Measurements from ENCODE around the gene C19orf44. TPM values are rescaled to one million over a fixed set of nuclear protein-coding genes. Genes with fewer than 3 reads are reported as not detected.

C19orf44 gene
- polyA plus RNA-seq, 1 donor (not counting 4 experiments of a cell fraction or from before 2014, with no cell fraction given) = 2.7 TPM

DNA sequence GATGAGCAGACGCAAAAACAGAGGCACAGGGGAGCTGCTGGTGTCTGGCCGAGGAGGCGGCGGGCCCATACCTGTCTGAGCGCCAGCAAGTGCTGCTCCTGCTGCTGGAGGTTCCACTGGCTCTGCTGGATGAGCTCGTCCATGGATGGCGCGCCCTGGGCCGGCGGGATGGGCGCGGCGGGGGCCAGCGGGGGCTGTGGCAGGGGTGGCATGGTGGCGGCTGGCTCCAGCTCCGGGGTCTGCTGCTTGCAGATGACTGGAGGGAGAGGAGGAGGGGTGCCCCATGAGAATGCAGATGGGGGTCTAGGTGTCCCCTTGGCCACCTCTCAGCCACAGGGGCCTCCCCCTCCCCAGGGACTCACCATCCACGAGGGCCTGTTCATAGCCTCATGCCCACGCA lies 39.2 kb downstream of the C19orf44 start:
- Histone ChIP-seq H3K27ac (ENCODE audit: control insufficient read depth, insufficient read depth, low read length) (no peak overlapping the region), H3K4me2 (ENCODE audit: control insufficient read depth, extremely low read depth, insufficient read depth, low read depth, low read length) (no peak overlapping the region), H3K36me3 (ENCODE audit: control insufficient read depth in 2 of 2, extremely low read depth in 1 of 2, insufficient read depth in 2 of 2, low read length in 2 of 2) (peaks cover 54 to 58% of the 10 kb centered on the region in 2 experiments), H3K9ac (ENCODE audit: control insufficient read depth, extremely low read depth, insufficient read depth, low read length) (no peak overlapping the region), H3K4me1 (ENCODE audit: control insufficient read depth, extremely low read depth, insufficient read depth, low read length) (no peaks in the 10 kb centered on the region), H3K79me2 (ENCODE audit: control insufficient read depth, insufficient read depth, low read length) (peaks cover 54% of the 10 kb centered on the region), H3K4me3 (ENCODE audit: control insufficient read depth in 2 of 3, extremely low read depth in 1 of 3, insufficient read depth in 2 of 3, low read depth in 1 of 3, low read length in 3 of 3) (no peak overlapping the region), H3K27me3 (ENCODE audit: control insufficient read depth, extremely low read depth, insufficient read depth, low read length) (no peaks in the 10 kb centered on the region), H4K20me1 (ENCODE audit: control insufficient read depth, extremely low read depth, insufficient read depth, low read length) (peaks cover 23% of the 10 kb centered on the region), H3K9me3 (ENCODE audit: control insufficient read depth, low read depth, low read length) (no peaks in the 10 kb centered on the region), H2AFZ (ENCODE audit: control insufficient read depth, low read length) (no peak overlapping the region), H3K9me1 (ENCODE audit: control insufficient read depth, extremely low read depth, insufficient read depth, low read length) (no peaks in the 10 kb centered on the region)
- FAIRE-seq (no peak), DNase-seq (ENCODE audit: low read depth, low spot score) (no peak)
- dilution Hi-C loops (cut with MboI; ENCODE audit: extremely low pct_ligation_motif_present, low sequenced_read_pairs) = no loop called here
- TF ChIP-seq EZH2 (IDR thresholded peaks at IDR 0.05; ENCODE audit: low read length) = no peak

DNA sequence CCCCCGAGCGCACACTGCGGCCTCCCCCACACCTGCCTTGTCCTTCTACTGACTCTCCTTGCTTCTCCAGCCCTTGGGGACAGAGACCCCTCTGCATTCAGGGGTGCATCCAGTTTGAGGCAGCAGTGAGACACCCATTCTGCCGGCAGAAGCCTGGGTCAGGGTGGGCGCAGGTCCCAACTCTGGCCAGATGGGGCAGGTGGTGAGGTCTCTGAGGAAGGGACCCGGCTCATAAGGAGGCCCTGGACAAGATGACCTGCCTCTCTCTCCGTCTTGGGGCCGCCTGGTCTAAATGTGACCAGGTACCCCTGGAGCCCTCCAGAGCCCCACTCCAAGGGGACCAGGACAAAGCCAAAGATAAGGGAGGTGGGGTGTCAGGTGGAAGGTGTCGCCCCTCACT lies 39.9 kb downstream of the C19orf44 start:
- Histone ChIP-seq H3K4me2 (ENCODE audit: control insufficient read depth, extremely low read depth, insufficient read depth, low read depth, low read length) (no peak overlapping the region), H4K20me1 (ENCODE audit: control insufficient read depth, extremely low read depth, insufficient read depth, low read length) (peaks cover 25% of the 10 kb centered on the region), H3K27ac (ENCODE audit: control insufficient read depth, insufficient read depth, low read length) (no peak overlapping the region), H2AFZ (ENCODE audit: control insufficient read depth, low read length) (no peak overlapping the region), H3K27me3 (ENCODE audit: control insufficient read depth, extremely low read depth, insufficient read depth, low read length) (no peaks in the 10 kb centered on the region), H3K4me1 (ENCODE audit: control insufficient read depth, extremely low read depth, insufficient read depth, low read length) (peaks cover 4% of the 10 kb centered on the region), H3K9ac (ENCODE audit: control insufficient read depth, extremely low read depth, insufficient read depth, low read length) (no peak overlapping the region), H3K9me1 (ENCODE audit: control insufficient read depth, extremely low read depth, insufficient read depth, low read length) (no peaks in the 10 kb centered on the region), H3K79me2 (ENCODE audit: control insufficient read depth, insufficient read depth, low read length) (peaks cover 62% of the 10 kb centered on the region), H3K36me3 (ENCODE audit: control insufficient read depth in 2 of 2, extremely low read depth in 1 of 2, insufficient read depth in 2 of 2, low read length in 2 of 2) (peaks cover 50 to 58% of the 10 kb centered on the region in 2 experiments), H3K4me3 (ENCODE audit: control insufficient read depth in 2 of 3, extremely low read depth in 1 of 3, insufficient read depth in 2 of 3, low read depth in 1 of 3, low read length in 3 of 3) (no peak overlapping the region), H3K9me3 (ENCODE audit: control insufficient read depth, low read depth, low read length) (no peaks in the 10 kb centered on the region)
- FAIRE-seq = no peak
- dilution Hi-C loops (cut with MboI; ENCODE audit: extremely low pct_ligation_motif_present, low sequenced_read_pairs) = no loop called here
- TF ChIP-seq, protein P1, sequence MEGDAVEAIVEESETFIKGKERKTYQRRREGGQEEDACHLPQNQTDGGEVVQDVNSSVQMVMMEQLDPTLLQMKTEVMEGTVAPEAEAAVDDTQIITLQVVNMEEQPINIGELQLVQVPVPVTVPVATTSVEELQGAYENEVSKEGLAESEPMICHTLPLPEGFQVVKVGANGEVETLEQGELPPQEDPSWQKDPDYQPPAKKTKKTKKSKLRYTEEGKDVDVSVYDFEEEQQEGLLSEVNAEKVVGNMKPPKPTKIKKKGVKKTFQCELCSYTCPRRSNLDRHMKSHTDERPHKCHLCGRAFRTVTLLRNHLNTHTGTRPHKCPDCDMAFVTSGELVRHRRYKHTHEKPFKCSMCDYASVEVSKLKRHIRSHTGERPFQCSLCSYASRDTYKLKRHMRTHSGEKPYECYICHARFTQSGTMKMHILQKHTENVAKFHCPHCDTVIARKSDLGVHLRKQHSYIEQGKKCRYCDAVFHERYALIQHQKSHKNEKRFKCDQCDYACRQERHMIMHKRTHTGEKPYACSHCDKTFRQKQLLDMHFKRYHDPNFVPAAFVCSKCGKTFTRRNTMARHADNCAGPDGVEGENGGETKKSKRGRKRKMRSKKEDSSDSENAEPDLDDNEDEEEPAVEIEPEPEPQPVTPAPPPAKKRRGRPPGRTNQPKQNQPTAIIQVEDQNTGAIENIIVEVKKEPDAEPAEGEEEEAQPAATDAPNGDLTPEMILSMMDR (optimal IDR thresholded peaks at IDR 0.05 in 1 of 3, IDR thresholded peaks at IDR 0.05 in 1 of 3, conservative IDR thresholded peaks at IDR 0.05 in 1 of 3; ENCODE audit: extremely low read depth in 1 of 3, insufficient read depth in 2 of 3, low read length in 3 of 3) = no peak
- no peak for TF ChIP-seq EZH2 (IDR thresholded peaks at IDR 0.05; ENCODE audit: low read length)
- DNase-seq (ENCODE audit: low read depth, low spot score) = no peak

DNA sequence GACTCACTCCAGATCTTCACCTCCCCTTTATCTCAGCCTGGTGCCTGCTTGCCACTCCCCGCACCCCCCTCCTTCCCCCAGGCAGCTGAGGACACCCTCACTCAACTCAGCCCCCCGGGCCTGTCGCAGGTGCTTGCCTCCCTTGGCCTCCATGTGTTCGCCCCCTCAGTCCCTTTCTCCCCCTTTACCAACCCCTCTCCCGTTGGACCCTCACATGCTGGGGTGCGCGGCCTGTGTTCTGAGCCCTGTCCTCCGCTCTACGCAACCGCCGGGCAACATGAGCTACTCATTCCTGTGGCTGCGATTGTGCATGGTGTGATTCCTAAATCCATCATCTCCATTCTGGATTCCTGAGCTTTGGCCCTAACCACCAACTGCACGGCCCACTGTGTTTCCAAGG lies 40.9 kb downstream of the C19orf44 start:
- H3K9me1 ChIP-seq (ENCODE audit: control insufficient read depth, extremely low read depth, insufficient read depth, low read length) = no peaks in the 10 kb centered on the region
- H3K9ac ChIP-seq (ENCODE audit: control insufficient read depth, extremely low read depth, insufficient read depth, low read length) = no peak overlapping the region
- H3K4me1 ChIP-seq (ENCODE audit: control insufficient read depth, extremely low read depth, insufficient read depth, low read length) = peaks cover 7% of the 10 kb centered on the region
- peaks cover 30% of the 10 kb centered on the region for H4K20me1 ChIP-seq (ENCODE audit: control insufficient read depth, extremely low read depth, insufficient read depth, low read length)
- H3K4me3 ChIP-seq (ENCODE audit: control insufficient read depth in 2 of 3, extremely low read depth in 1 of 3, insufficient read depth in 2 of 3, low read depth in 1 of 3, low read length in 3 of 3) = no peak overlapping the region
- dilution Hi-C loops (cut with MboI; ENCODE audit: extremely low pct_ligation_motif_present, low sequenced_read_pairs) = no loop called here
- no peak for FAIRE-seq
- H3K4me2 ChIP-seq (ENCODE audit: control insufficient read depth, extremely low read depth, insufficient read depth, low read depth, low read length) = no peak overlapping the region
- no peak for TF ChIP-seq EZH2 (IDR thresholded peaks at IDR 0.05; ENCODE audit: low read length)
- TF ChIP-seq, protein P1 (optimal IDR thresholded peaks at IDR 0.05 in 1 of 3, IDR thresholded peaks at IDR 0.05 in 1 of 3, conservative IDR thresholded peaks at IDR 0.05 in 1 of 3; ENCODE audit: extremely low read depth in 1 of 3, insufficient read depth in 2 of 3, low read length in 3 of 3) = no peak
- no peaks in the 10 kb centered on the region for H3K9me3 ChIP-seq (ENCODE audit: control insufficient read depth, low read depth, low read length)
- H3K27ac ChIP-seq (ENCODE audit: control insufficient read depth, insufficient read depth, low read length) = no peak overlapping the region
- peaks cover 72% of the 10 kb centered on the region for H3K79me2 ChIP-seq (ENCODE audit: control insufficient read depth, insufficient read depth, low read length)
- DNase-seq (ENCODE audit: low read depth, low spot score) = no peak
- H3K36me3 ChIP-seq (ENCODE audit: control insufficient read depth in 2 of 2, extremely low read depth in 1 of 2, insufficient read depth in 2 of 2, low read length in 2 of 2) = peaks cover 42 to 54% of the 10 kb centered on the region in 2 experiments
- H2AFZ ChIP-seq (ENCODE audit: control insufficient read depth, low read length) = no peak overlapping the region
- H3K27me3 ChIP-seq (ENCODE audit: control insufficient read depth, extremely low read depth, insufficient read depth, low read length) = no peaks in the 10 kb centered on the region
